OCI-LY1 (cell line): ENCODE data around the gene DOCK10.

Source experiments
- H2AFZ ChIP-seq: fragments of 200-600 bp; sonication (generic), shearing (Covaris generic); 2 replicates; pipeline ENCODE4 v1.6.0; 2014; ENCODE audit warnings: antibody characterized with exemption, mild to moderate bottlenecking, low read length
- H3F3A ChIP-seq: fragments of 200-600 bp; sonication (generic), shearing (Covaris generic); 2 replicates; pipeline ENCODE4 v1.6.0; 2014; ENCODE audit warnings: mild to moderate bottlenecking, antibody characterized with exemption, low read length, moderate library complexity; ENCODE audit not compliant: insufficient read depth
- H3K27ac ChIP-seq: fragments of 200-600 bp; sonication (generic); 2 replicates; pipeline ENCODE4 v1.5.1; 2014; ENCODE audit warnings: low read length, mixed run types, mild to moderate bottlenecking, low read depth; ENCODE audit not compliant: poor library complexity, severe bottlenecking
- H3K27me3 ChIP-seq: fragments of 200-600 bp; sonication (generic); 2 replicates; pipeline ENCODE4 v1.6.0; 2014; ENCODE audit warnings: antibody characterized with exemption, mild to moderate bottlenecking, low read length, moderate library complexity; ENCODE audit not compliant: insufficient read depth
- H3K36me3 ChIP-seq: fragments of 200-600 bp; sonication (generic); 2 replicates; pipeline ENCODE4 v1.6.1; 2014; ENCODE audit warnings: mild to moderate bottlenecking, antibody characterized with exemption, low read length, moderate library complexity, mixed read lengths; ENCODE audit not compliant: insufficient read depth
- H3K4me1 ChIP-seq: fragments of 200-600 bp; sonication (generic); 2 replicates; pipeline ENCODE4 v1.5.1; 2014; ENCODE audit warnings: mild to moderate bottlenecking, low read length, moderate library complexity; ENCODE audit not compliant: insufficient read depth, severe bottlenecking
- H3K4me2 ChIP-seq: fragments of 200-600 bp; sonication (generic), shearing (Covaris generic); 2 replicates; pipeline ENCODE4 v1.6.1; 2014; ENCODE audit warnings: low read length
- H3K4me3 ChIP-seq: fragments of 200-600 bp; sonication (generic); 2 replicates; pipeline ENCODE4 v1.5.1; 2014; ENCODE audit warnings: low read length, low read depth, mild to moderate bottlenecking, mixed read lengths; ENCODE audit not compliant: poor library complexity, severe bottlenecking
- H3K79me2 ChIP-seq: fragments of 200-600 bp; shearing (Covaris generic); 2 replicates; pipeline ENCODE4 v1.6.1; 2016; ENCODE audit warnings: mixed run types, low read length, mixed read lengths; ENCODE audit not compliant: insufficient read depth
- H3K9ac ChIP-seq: fragments of 200-600 bp; sonication (generic), shearing (Covaris generic); 2 replicates; pipeline ENCODE4 v1.6.1; 2014; ENCODE audit warnings: mild to moderate bottlenecking, low read length, mixed read lengths
- H3K9me2 ChIP-seq: fragments of 200-600 bp; sonication (generic), shearing (Covaris generic); 2 replicates; pipeline ENCODE4 v1.6.1; 2014; ENCODE audit warnings: low read depth, mild to moderate bottlenecking, low read length, mixed read lengths
- H3K9me3 ChIP-seq: fragments of 200-600 bp; shearing (Covaris generic); 2 replicates; pipeline ENCODE4 v1.6.1; 2014; ENCODE audit warnings: low read length, mixed read lengths
- H4K20me1 ChIP-seq: fragments of 200-600 bp; sonication (generic), shearing (Covaris generic); 2 replicates; pipeline ENCODE4 v1.6.0; 2016; ENCODE audit warnings: mild to moderate bottlenecking, low read length; ENCODE audit not compliant: insufficient read depth
- EZH2 ChIP-seq: fragments of 200-600 bp; sonication (generic), shearing (Covaris generic); IDR thresholded peaks from 2 replicates; pipeline ENCODE4 v1.8.0; 2017; ENCODE audit warnings: borderline replicate concordance, mixed run types, mild to moderate bottlenecking, antibody characterized with exemption, low read length, moderate library complexity, mixed read lengths
- TF ChIP-seq, protein P1 (sequence below): fragments of 200-600 bp; sonication (generic), shearing (Covaris generic); IDR thresholded peaks from 2 replicates; pipeline ENCODE4 v1.5.1; 2017; ENCODE audit warnings: mild to moderate bottlenecking, antibody characterized with exemption, low read length, moderate library complexity, mixed read lengths

The DOCK10 gene

DNA sequence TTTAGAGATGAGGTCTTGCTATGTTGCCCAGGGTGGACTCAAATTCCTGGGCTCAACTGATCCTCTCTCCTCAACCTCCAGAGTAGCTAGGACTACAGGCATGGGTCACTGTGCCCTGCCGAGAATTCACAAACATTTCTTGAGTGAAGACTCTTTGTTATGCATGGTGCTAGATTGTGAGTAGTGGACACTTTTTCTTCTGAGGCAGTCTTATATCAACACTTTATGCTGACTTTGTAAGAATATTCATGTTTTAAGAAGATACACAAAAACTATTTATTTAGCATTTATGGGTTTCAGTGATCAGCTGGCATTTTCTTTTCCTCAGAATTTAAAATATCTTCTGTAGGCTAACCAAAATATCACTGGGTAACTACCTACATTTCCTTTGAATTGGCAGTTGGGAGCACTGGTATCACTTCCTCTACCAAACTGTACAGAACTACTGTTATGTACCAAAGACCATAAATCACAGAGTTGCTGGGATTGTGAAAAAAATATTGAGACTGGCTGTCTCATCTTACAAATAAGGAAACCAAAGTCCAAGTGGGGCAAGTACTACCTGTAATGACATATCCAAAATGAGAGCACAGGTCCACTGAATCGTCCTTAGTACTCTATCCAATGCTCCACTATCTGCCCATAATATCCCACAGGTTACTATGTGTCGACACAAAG, 34.0 kb downstream of the DOCK10 start:
- Histone ChIP-seq H3K4me1 (peaks cover 10% of the 10 kb centered on the region), H3K4me3 (no peak overlapping the region), H3K4me2 (no peak overlapping the region), H3K9ac (no peak overlapping the region), H3K36me3 (no peaks in the 10 kb centered on the region), H3K79me2 (no peaks in the 10 kb centered on the region), H4K20me1 (no peaks in the 10 kb centered on the region), H3K27ac (peak overlapping the region; percentile 8), H3K9me2 (no peaks in the 10 kb centered on the region), H3F3A (no peaks in the 10 kb centered on the region), H3K9me3 (no peaks in the 10 kb centered on the region), H3K27me3 (no peaks in the 10 kb centered on the region), H2AFZ (peak overlapping the region; percentile 31; the same call in 1 of the 2 replicates)
- TF ChIP-seq, protein P1, sequence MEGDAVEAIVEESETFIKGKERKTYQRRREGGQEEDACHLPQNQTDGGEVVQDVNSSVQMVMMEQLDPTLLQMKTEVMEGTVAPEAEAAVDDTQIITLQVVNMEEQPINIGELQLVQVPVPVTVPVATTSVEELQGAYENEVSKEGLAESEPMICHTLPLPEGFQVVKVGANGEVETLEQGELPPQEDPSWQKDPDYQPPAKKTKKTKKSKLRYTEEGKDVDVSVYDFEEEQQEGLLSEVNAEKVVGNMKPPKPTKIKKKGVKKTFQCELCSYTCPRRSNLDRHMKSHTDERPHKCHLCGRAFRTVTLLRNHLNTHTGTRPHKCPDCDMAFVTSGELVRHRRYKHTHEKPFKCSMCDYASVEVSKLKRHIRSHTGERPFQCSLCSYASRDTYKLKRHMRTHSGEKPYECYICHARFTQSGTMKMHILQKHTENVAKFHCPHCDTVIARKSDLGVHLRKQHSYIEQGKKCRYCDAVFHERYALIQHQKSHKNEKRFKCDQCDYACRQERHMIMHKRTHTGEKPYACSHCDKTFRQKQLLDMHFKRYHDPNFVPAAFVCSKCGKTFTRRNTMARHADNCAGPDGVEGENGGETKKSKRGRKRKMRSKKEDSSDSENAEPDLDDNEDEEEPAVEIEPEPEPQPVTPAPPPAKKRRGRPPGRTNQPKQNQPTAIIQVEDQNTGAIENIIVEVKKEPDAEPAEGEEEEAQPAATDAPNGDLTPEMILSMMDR = no peak
- no peak for TF ChIP-seq EZH2

GRCh38 chr2:225006730-225007129, 35.5 kb downstream of the DOCK10 start:
- Histone ChIP-seq H3K9me3 (no peaks in the 10 kb centered on the region), H3K4me3 (no peak overlapping the region), H3K4me2 (no peak overlapping the region), H3K27ac (no peak overlapping the region), H3K27me3 (no peaks in the 10 kb centered on the region), H3K4me1 (peaks cover 26% of the 10 kb centered on the region), H3K9me2 (no peaks in the 10 kb centered on the region), H3K79me2 (no peaks in the 10 kb centered on the region), H3K9ac (no peak overlapping the region), H2AFZ (no peak overlapping the region), H3K36me3 (no peaks in the 10 kb centered on the region), H4K20me1 (no peaks in the 10 kb centered on the region), H3F3A (no peaks in the 10 kb centered on the region)
- TF ChIP-seq EZH2 = no peak
- TF ChIP-seq, protein P1 = no peak

- H3K36me3 ChIP-seq = no peaks in the 10 kb centered on the region
- H3K9me3 ChIP-seq = no peaks in the 10 kb centered on the region
- no peak overlapping the region for H2AFZ ChIP-seq
- H3K4me2 ChIP-seq = no peak overlapping the region
- H3K4me3 ChIP-seq = no peak overlapping the region
- H3F3A ChIP-seq = no peaks in the 10 kb centered on the region
- H3K9ac ChIP-seq = no peak overlapping the region
- H4K20me1 ChIP-seq = no peaks in the 10 kb centered on the region
- H3K27me3 ChIP-seq = no peaks in the 10 kb centered on the region
- no peak overlapping the region for H3K27ac ChIP-seq
- no peaks in the 10 kb centered on the region for H3K9me2 ChIP-seq
- no peaks in the 10 kb centered on the region for H3K79me2 ChIP-seq
- TF ChIP-seq EZH2 = no peak
- peaks cover 28% of the 10 kb centered on the region for H3K4me1 ChIP-seq
These were observed 37.7 kb downstream of the DOCK10 start for GRCh38 chr2:225004597-225004996.

GRCh38 chr2:225002656-225003045, 39.6 kb downstream of the DOCK10 start:
- peaks cover 19% of the 10 kb centered on the region for H3K4me1 ChIP-seq
- H3K36me3 ChIP-seq = no peaks in the 10 kb centered on the region
- no peaks in the 10 kb centered on the region for H3F3A ChIP-seq
- no peaks in the 10 kb centered on the region for H3K27me3 ChIP-seq
- no peaks in the 10 kb centered on the region for H3K9me2 ChIP-seq
- H4K20me1 ChIP-seq = no peaks in the 10 kb centered on the region
- H3K27ac ChIP-seq = peak overlapping the region; percentile 87
- no peak for TF ChIP-seq EZH2
- H3K79me2 ChIP-seq = no peaks in the 10 kb centered on the region
- H3K4me2 ChIP-seq = peak overlapping the region; percentile 44
- no peaks in the 10 kb centered on the region for H3K9me3 ChIP-seq
- H3K9ac ChIP-seq = 0 out of 2 replicates have a peak overlapping the region, but pooled peaks have one; percentile 5
- H3K4me3 ChIP-seq = peak overlapping the region; percentile 8
- H2AFZ ChIP-seq = no peak overlapping the region
